ENCODE measurements around the gene HOXA6. TPM values are rescaled to one million over a fixed set of nuclear protein-coding genes. Genes with fewer than 3 reads are reported as not detected.
A peak's percentile ranks its signal among the peaks of the same experiment; 100 is the strongest.

Gene HOXA6
- total and polyA plus RNA-seq, 2 experiments from 2014 or later, result not detected

DNA sequence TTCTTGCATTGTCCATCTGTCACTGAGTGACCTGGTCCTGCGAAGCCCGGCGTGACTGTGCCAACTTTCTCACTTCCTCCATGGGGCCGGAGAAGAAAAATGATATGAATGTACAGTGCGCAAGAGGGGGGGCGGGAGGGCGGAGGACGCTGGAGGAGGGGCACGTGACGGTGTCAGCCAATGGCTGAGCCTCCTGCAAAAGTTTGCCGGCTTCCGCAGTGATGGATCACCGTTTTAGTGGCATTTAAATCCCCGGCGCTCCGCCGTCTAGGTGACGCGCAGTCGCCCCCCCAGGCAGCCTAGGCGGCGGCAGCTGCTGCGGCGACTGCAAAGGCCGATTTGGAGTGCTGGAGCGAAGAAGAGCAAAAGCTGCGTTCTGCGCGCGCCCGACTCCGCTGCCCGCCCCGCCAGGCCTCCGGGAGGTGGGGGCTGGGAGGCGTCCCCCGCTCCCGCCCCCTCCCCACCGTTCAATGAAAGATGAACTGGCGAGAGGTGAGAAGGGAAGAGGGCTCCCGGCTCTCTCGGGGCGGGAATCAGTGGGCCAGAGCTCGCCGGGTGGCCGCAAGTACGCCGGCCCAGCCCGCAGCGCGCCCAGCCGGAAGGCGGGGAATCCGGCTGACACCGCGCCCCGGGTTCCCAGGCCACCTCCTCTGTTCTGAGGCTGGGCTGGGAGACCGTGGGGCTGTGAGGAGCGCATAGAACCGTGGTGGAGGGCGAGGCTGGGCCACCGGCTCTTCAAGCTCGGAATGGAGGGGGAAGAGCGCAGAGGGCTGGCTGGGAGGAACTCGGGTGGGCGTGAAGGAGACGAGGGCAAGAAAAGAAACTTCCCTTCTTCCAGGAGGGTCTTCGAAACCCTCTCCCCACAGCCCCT lies 51.4 kb downstream of the HOXA6 start, which contains the start of gene HOXA1:
Gene HOXA1 (minus strand): TSS at position 104 of the 871 bp plus-strand sequence. CDS start 88 bp downstream, at position 16.
- Histone ChIP-seq H3K9me3 (ENCODE audit: low read depth) (no peaks in the 10 kb centered on the region), H3K4me3 (peak within 1 kb of the TSS; percentile 52), H3K27me3 (peaks cover 100% of the 10 kb centered on the region), H3K36me3 (no peaks in the 10 kb centered on the region), H3K27ac (no peak within 1 kb of the TSS), H3K4me1 (ENCODE audit: low read depth) (no peaks in the 10 kb centered on the region)
- TF ChIP-seq, protein P1, sequence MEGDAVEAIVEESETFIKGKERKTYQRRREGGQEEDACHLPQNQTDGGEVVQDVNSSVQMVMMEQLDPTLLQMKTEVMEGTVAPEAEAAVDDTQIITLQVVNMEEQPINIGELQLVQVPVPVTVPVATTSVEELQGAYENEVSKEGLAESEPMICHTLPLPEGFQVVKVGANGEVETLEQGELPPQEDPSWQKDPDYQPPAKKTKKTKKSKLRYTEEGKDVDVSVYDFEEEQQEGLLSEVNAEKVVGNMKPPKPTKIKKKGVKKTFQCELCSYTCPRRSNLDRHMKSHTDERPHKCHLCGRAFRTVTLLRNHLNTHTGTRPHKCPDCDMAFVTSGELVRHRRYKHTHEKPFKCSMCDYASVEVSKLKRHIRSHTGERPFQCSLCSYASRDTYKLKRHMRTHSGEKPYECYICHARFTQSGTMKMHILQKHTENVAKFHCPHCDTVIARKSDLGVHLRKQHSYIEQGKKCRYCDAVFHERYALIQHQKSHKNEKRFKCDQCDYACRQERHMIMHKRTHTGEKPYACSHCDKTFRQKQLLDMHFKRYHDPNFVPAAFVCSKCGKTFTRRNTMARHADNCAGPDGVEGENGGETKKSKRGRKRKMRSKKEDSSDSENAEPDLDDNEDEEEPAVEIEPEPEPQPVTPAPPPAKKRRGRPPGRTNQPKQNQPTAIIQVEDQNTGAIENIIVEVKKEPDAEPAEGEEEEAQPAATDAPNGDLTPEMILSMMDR (IDR thresholded peaks at IDR 0.05; ENCODE audit: low read depth, low read length), result no peak
- peak; percentile 62 to 66 for DNase-seq (ENCODE audit: low read depth in 1 of 2, low spot score in 1 of 2)

Other genes with a start within 250 kb of the HOXA6 start
- 0.42 and 0.85 TPM in 2 replicates for gene HOXA1, start 51.8 kb downstream of the HOXA6 start, total RNA-seq
- gene HOXA1, start 51.8 kb downstream of the HOXA6 start, polyA plus RNA-seq, result 0.07 TPM in 1 of 2 replicates, not detected in the other
- 0.27 and 0.53 TPM in 2 replicates for gene HOXA2, start 45.1 kb downstream of the HOXA6 start, total RNA-seq
- 0.12 and 0.34 TPM in 2 replicates for gene HOXA2, start 45.1 kb downstream of the HOXA6 start, polyA plus RNA-seq
- gene HOXA4, start 17.0 kb downstream of the HOXA6 start, total RNA-seq, result 0.14 TPM in 1 of 2 replicates, not detected in the other
- gene HOXA4, start 17.0 kb downstream of the HOXA6 start, polyA plus RNA-seq, result 0.46 TPM in 1 of 2 replicates, not detected in the other
- not detected in 2 replicates for gene HOXA5, start 4.1 kb downstream of the HOXA6 start, total RNA-seq
- gene HOXA5, start 4.1 kb downstream of the HOXA6 start, polyA plus RNA-seq, result not detected in 2 replicates
- 1.4 and 9.4 TPM in 2 replicates for gene HOXA3, start 4.8 kb upstream of the HOXA6 start, total RNA-seq
- gene HOXA3, start 4.8 kb upstream of the HOXA6 start, polyA plus RNA-seq, result 1.4 TPM in 2 replicates
- gene HOXA7, start 8.9 kb upstream of the HOXA6 start, total RNA-seq, result not detected in 2 replicates
- not detected in 2 replicates for gene HOXA7, start 8.9 kb upstream of the HOXA6 start, polyA plus RNA-seq
- gene HOXA9, start 17.8 kb upstream of the HOXA6 start, total RNA-seq, result not detected in 2 replicates
- not detected in 2 replicates for gene HOXA9, start 17.8 kb upstream of the HOXA6 start, polyA plus RNA-seq
- not detected in 2 replicates for gene HOXA10, start 26.5 kb upstream of the HOXA6 start, total RNA-seq
- gene HOXA10, start 26.5 kb upstream of the HOXA6 start, polyA plus RNA-seq, result not detected in 2 replicates
- not detected in 2 replicates for gene HOXA11, start 37.5 kb upstream of the HOXA6 start, total RNA-seq
- not detected in 2 replicates for gene HOXA11, start 37.5 kb upstream of the HOXA6 start, polyA plus RNA-seq
- not detected in 2 replicates for gene HOXA13, start 52.3 kb upstream of the HOXA6 start, total RNA-seq
- not detected in 2 replicates for gene HOXA13, start 52.3 kb upstream of the HOXA6 start, polyA plus RNA-seq
- not detected in 2 replicates for gene EVX1, start 95.0 kb upstream of the HOXA6 start, total RNA-seq
- not detected in 2 replicates for gene EVX1, start 95.0 kb upstream of the HOXA6 start, polyA plus RNA-seq

All from cardiac muscle cell (in vitro differentiated cells and primary cell).